Kidney (tissue), 14 donors: ENCODE results near the gene ASB4. TPM values are rescaled to one million over a fixed set of nuclear protein-coding genes. Genes with fewer than 3 reads are reported as not detected.

Experiments used
- DNase-seq, 5 donors: peaks; one replicate each; pipeline ENCODE4 v3.0.0-alpha.2; 2013 to 2020
- FAIRE-seq: peaks from 2 replicates; lab custom pipeline; 2012; peaks lifted over from hg19 to GRCh38; lab: Jason Lieb, UNC
- H3K27ac ChIP-seq, 2 donors: one replicate each; pipeline ENCODE4 v1.7.0; 2013; ENCODE audit warnings: low read depth in 2 of 2, low read length in 2 of 2, inconsistent platforms in 1 of 2
- H3K27me3 ChIP-seq: one replicate; pipeline ENCODE4 v1.7.1; 2013; ENCODE audit warnings: low read length, inconsistent platforms; ENCODE audit not compliant: control insufficient read depth, insufficient read depth
- H3K36me3 ChIP-seq, 3 donors: one replicate each; pipeline versions ENCODE4 v1.7.0 to v1.7.1; 2013; ENCODE audit warnings: low read length in 3 of 3, control low read depth in 1 of 3, inconsistent platforms in 1 of 3; ENCODE audit not compliant: insufficient read depth in 3 of 3, control insufficient read depth in 2 of 3
- H3K4me1 ChIP-seq, 3 donors: one replicate each; pipeline versions ENCODE4 v1.7.0 to v1.7.1; 2013; ENCODE audit warnings: low read length in 3 of 3, inconsistent platforms in 1 of 3, low read depth in 1 of 3; ENCODE audit not compliant: control insufficient read depth in 2 of 3, insufficient read depth in 2 of 3
- H3K4me3 ChIP-seq, 3 donors: one replicate each; pipeline versions ENCODE4 v1.7.0 to v1.8.1; 2013; ENCODE audit warnings: low read length in 3 of 3, control low read depth in 1 of 3, inconsistent platforms in 1 of 3
- H3K9ac ChIP-seq, 3 donors: one replicate each; pipeline versions ENCODE4 v1.7.0 to v1.7.1; 2013; ENCODE audit warnings: low read length in 3 of 3, control low read depth in 1 of 3, inconsistent platforms in 1 of 3
- H3K9me3 ChIP-seq, 3 donors: one replicate each; pipeline versions ENCODE4 v1.7.0 to v1.7.1; 2013; ENCODE audit warnings: low read length in 3 of 3, control low read depth in 1 of 3, inconsistent platforms in 1 of 3; ENCODE audit not compliant: control insufficient read depth in 2 of 3, insufficient read depth in 1 of 3
- CTCF ChIP-seq: IDR thresholded peaks from 3 replicates; pipeline ENCODE4 v1.5.1; 2012; ENCODE audit warnings: mild to moderate bottlenecking, moderate library complexity, borderline replicate concordance; ENCODE audit not compliant: insufficient read depth; ENCODE audit errors: extremely low read depth
- intact Hi-C: fragments of 100-400 bp; cut with DNase I; formaldehyde crosslinking; loops from one replicate; pipeline ENCODE4 v1.11.1; 2022
- polyA plus RNA-seq: library from polyadenylated mRNA; stranded (reverse); fragments of 350-450 nt; fragmentation: Illumina TruSeq; extraction: RNeasy Lipid Tissue Mini Kit (QIAGEN cat#74804); gene quantifications from one replicate; pipeline ENCODE4 v1.2.3, GENCODE V29; 2014; ENCODE audit warnings: low read depth, low replicate concordance; ENCODE audit not compliant: insufficient read depth
- total RNA-seq: library from RNA; stranded (reverse); fragmentation: NEBNext Ultra II Directional; extraction: Animal tissue kit (Norgen Biotek cat#: 25700); gene quantifications from one replicate; pipeline ENCODE4 v1.2.1, GENCODE V29; 2021
- donor health status: control.
- donor health status: control.
- donor health status: control.
- donor health status: control.
- donor health status: control.
- donor health status: DM: yes; HTN: yes; CAD: no.
- donor health status: Normal renal cell carcinoma (clear cell type).

ASB4 gene
- total and polyA plus RNA-seq, 2 donors from 2014 or later: 0.09 TPM; not detected in 1

DNA sequence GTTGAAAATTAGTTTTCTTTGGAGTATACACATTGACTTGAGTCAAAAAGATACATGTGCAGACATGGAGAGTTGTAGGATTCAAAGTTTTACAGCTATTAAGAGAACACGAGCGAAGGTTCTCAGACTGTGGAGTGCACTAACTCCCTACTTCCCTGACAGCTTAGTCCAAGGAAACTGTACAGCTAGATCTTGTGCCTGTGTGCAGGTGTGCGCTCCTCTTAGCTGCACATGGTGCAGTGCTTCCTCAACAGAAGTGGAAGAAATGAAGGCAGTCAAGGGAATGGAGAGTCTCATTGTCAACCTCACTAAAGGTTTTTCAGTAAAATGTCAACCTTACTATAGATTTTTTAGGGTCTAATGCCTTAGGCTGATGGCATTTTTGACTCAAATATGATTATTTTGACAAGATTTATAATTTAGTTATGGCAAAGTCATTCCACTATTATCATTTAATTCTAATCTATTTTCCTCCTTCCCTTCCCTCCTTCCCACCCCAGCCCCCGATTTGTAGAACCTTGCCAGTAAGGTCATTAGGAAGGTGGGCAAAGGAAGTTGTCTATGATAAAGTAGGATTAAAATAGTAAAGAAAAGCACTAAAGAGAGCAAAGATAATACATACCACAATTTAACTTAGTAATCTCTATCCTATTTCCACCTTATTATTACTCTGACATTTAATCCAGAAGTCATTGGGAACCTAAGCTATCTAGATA lies 97.0 kb downstream of the ASB4 start:
- no peak overlapping the region for H3K4me3 ChIP-seq
- peaks cover 0 to 4% (median 0%) of the 10 kb centered on the region in 3 donors for H3K4me1 ChIP-seq
- intact Hi-C loops: no loop called here
- H3K9ac ChIP-seq: no peak overlapping the region
- H3K36me3 ChIP-seq: peaks cover 0 to 32% (median 27%) of the 10 kb centered on the region in 3 donors
- no peak for TF ChIP-seq CTCF
- H3K9me3 ChIP-seq: no peaks in the 10 kb centered on the region
- FAIRE-seq (no peak), DNase-seq (no peak)
- no peaks in the 10 kb centered on the region for H3K27me3 ChIP-seq
- H3K27ac ChIP-seq: no peak overlapping the region

DNA sequence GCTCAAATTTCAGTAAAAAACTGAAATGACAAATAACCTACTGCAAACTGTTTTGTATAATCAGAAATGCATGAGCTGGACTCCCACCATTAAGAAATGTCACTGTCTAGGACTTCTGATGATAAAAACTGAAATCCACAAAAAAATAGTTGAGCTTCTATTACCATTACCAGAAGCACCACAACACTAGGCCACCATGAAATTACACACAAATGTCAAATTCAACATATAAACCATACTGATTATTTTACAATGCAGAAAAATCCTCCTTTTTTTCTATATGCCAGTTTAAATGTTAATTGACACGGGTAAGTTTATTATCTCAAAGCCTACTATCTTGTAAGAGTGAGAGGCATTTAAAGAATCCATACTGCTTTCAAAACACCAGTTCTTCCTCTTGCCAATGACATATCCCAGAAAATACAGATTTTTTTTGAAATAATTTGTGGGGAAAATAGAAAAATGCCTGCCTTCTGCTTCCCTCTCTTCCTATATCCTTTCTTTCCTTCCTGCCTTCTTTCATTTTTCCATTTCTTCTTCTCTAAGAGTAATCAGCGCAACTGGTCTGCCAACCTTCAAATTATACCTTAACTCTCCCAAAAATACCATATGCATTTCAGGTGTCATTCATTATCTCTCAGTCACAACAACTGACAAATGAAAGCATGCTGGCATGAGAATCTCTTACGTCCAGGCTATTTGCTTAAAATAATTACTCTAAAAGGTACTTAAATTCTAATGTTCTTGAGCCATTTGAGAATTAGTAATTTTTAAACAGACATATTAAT lies 98.3 kb downstream of the ASB4 start:
- no peaks in the 10 kb centered on the region for H3K27me3 ChIP-seq
- peaks cover 0 to 40% (median 40%) of the 10 kb centered on the region in 3 donors for H3K36me3 ChIP-seq

DNA sequence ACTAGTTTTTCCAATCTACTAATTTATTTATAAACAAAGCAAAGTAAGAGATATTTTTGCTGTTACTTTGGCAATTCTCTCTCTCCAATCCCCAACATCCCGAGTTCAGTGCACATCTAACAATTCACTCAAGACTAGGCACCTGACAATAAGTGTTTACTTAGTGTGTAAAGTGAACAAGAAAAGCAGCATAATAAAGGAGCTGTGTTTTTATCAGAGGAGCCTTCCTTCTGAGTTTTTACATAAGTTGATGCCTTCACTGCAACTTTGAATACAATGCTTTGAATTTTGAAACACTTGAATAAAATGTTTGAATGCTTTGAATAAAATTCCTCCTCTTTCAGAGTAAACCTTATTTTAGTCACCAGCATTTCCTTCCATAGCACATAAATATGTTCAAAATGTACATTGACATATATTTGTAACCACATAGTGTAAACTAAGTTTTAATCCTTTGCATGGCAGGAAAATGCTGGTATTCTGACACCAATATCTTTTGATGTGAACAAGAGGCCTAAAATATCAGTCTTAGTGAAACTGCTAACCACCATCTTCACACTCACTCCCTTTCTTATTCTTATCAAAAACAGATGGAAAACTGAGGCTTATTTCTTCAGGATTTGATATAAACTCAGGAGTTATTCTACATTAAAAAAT lies 99.2 kb downstream of the ASB4 start:
- H3K27me3 ChIP-seq: no peaks in the 10 kb centered on the region
- H3K4me1 ChIP-seq: peaks cover 0 to 4% (median 3%) of the 10 kb centered on the region in 3 donors
- no peak overlapping the region for H3K4me3 ChIP-seq
- no peaks in the 10 kb centered on the region for H3K9me3 ChIP-seq
- FAIRE-seq: no peak
- intact Hi-C loops: no loop called here
- no peak overlapping the region for H3K27ac ChIP-seq
- H3K36me3 ChIP-seq: peaks cover 0 to 49% (median 45%) of the 10 kb centered on the region in 3 donors
- no peak for DNase-seq
- no peak for TF ChIP-seq CTCF
- H3K9ac ChIP-seq: no peak overlapping the region

More for the DNA sequence above, 98.3 kb downstream of the ASB4 start:
- H3K27ac ChIP-seq: peak overlapping the region in 1 of 2 donors; percentile 25
- H3K9ac ChIP-seq: no peak overlapping the region
- no peak overlapping the region for H3K4me3 ChIP-seq
- H3K9me3 ChIP-seq: no peaks in the 10 kb centered on the region
- FAIRE-seq (no peak), DNase-seq (no peak)
- peaks cover 0 to 4% (median under 1%) of the 10 kb centered on the region in 3 donors for H3K4me1 ChIP-seq
- intact Hi-C loops: no loop called here
- no peak for TF ChIP-seq CTCF
